Hepatic stellate cell (primary cell): Measurements from ENCODE around the gene CSPG5.

ENCODE experiments used
- DNase-seq: peaks from one replicate; pipeline ENCODE4 v3.0.0; 2011; ENCODE audit warnings: low spot score

Gene CSPG5

GRCh38 chr3:47586746-47587145 is 8.1 kb upstream of the CSPG5 start:
- DNase-seq, result no peak

- DNase-seq, result no peak
Observed at GRCh38 chr3:47583320-47584075, 4.8 kb upstream of the CSPG5 start.

- no peak for DNase-seq
Observed at GRCh38 chr3:47581835-47582234, 3.2 kb upstream of the CSPG5 start.

GRCh38 chr3:47581422-47581821 is 2.8 kb upstream of the CSPG5 start:
- DNase-seq, result no peak

- DNase-seq, result no peak
Observed at GRCh38 chr3:47580481-47580880, 1.8 kb upstream of the CSPG5 start.

- no peak for DNase-seq
Observed at GRCh38 chr3:47579875-47580274, 1.2 kb upstream of the CSPG5 start.

GRCh38 chr3:47578119-47578632 is 489 bp downstream of the CSPG5 start:
- DNase-seq, result peak; percentile 48

- DNase-seq, result no peak
Observed at GRCh38 chr3:47577583-47578118, 1.0 kb downstream of the CSPG5 start.

GRCh38 chr3:47573190-47574172 is 5.2 kb downstream of the CSPG5 start:
- no peak for DNase-seq

- no peak for DNase-seq
Observed at GRCh38 chr3:47571391-47572175, 7.1 kb downstream of the CSPG5 start.

GRCh38 chr3:47568901-47569300 is 9.8 kb downstream of the CSPG5 start:
- no peak for DNase-seq

GRCh38 chr3:47567149-47567548 is 11.5 kb downstream of the CSPG5 start:
- DNase-seq, result no peak

GRCh38 chr3:47566667-47567066 is 12.0 kb downstream of the CSPG5 start:
- DNase-seq, result no peak

GRCh38 chr3:47565734-47566550 is 12.7 kb downstream of the CSPG5 start:
- no peak for DNase-seq

GRCh38 chr3:47556351-47556750 is 22.3 kb downstream of the CSPG5 start:
- no peak for DNase-seq

- no peak for DNase-seq
Observed at GRCh38 chr3:47554335-47554734, 24.3 kb downstream of the CSPG5 start.

- no peak for DNase-seq
Observed at GRCh38 chr3:47553407-47553806, 25.3 kb downstream of the CSPG5 start.

- DNase-seq, result no peak
Observed at GRCh38 chr3:47542471-47543173, 36.0 kb downstream of the CSPG5 start.

- DNase-seq, result no peak
Observed at GRCh38 chr3:47541583-47542108, 37.0 kb downstream of the CSPG5 start.

GRCh38 chr3:47540281-47540680 is 38.4 kb downstream of the CSPG5 start:
- DNase-seq, result no peak
